ENCODE data around the gene EBF3. TPM values are rescaled to one million over a fixed set of nuclear protein-coding genes. Genes with fewer than 3 reads are reported as not detected.

EBF3 gene
- total RNA-seq, 1 experiment from 2014 or later = 0.64 TPM

GRCh38 chr10:129908406-129908805 lies 55.7 kb downstream of the EBF3 start:
- no peaks in the 10 kb centered on the region for H3K4me1 ChIP-seq (ENCODE audit: control insufficient read depth, insufficient read depth, low read length)
- ChIA-PET CTCF (no interaction called here), POLR2A (no interaction called here)
- no TSS peak for BruUV-seq (replicated peaks)
- H3K36me3 ChIP-seq (ENCODE audit: control insufficient read depth, insufficient read depth, low read length) = no peaks in the 10 kb centered on the region
- intact Hi-C loops (cut with micrococcal nuclease; ENCODE audit: unreplicated experiment) (no loop called here), in situ Hi-C loops (cut with HindIII; ENCODE audit: low pct_unique_long_range_greater_than_20kb, low sequenced_read_pairs) (no loop called here)
- no peak overlapping the region for H3K4me3 ChIP-seq (ENCODE audit: low read depth in 2 of 2, low read length in 2 of 2)
- TF ChIP-seq SIN3A (IDR thresholded peaks at IDR 0.05; ENCODE audit: borderline replicate concordance, insufficient read depth, low read depth, low read length) (no peak), CTCF (IDR thresholded peaks at IDR 0.05) (no peak), REST (IDR thresholded peaks at IDR 0.05; ENCODE audit: insufficient read depth in 1 of 2, low read depth in 2 of 2, low read length in 1 of 2) (no peak)
- ATAC-seq = no peak
- no peak for DNase-seq (ENCODE audit: low read depth, low spot score)
- H3K27me3 ChIP-seq (ENCODE audit: control insufficient read depth, insufficient read depth, low read length) = no peaks in the 10 kb centered on the region; the same call in 1 of the 2 replicates
- H3K9me3 ChIP-seq (ENCODE audit: control insufficient read depth, insufficient read depth, low read depth, low read length) = no peaks in the 10 kb centered on the region
- no peak overlapping the region for H3K27ac ChIP-seq (ENCODE audit: low read length)

GRCh38 chr10:129905553-129905952 lies 58.5 kb downstream of the EBF3 start:
- Histone ChIP-seq H3K9me3 (ENCODE audit: control insufficient read depth, insufficient read depth, low read depth, low read length) (no peaks in the 10 kb centered on the region), H3K27ac (ENCODE audit: low read length) (no peak overlapping the region), H3K36me3 (ENCODE audit: control insufficient read depth, insufficient read depth, low read length) (no peaks in the 10 kb centered on the region), H3K4me1 (ENCODE audit: control insufficient read depth, insufficient read depth, low read length) (no peaks in the 10 kb centered on the region), H3K27me3 (ENCODE audit: control insufficient read depth, insufficient read depth, low read length) (no peaks in the 10 kb centered on the region), H3K4me3 (ENCODE audit: low read depth in 2 of 2, low read length in 2 of 2) (no peak overlapping the region)
- DNase-seq (ENCODE audit: low read depth, low spot score) (no peak), ATAC-seq (no peak)
- TF ChIP-seq POLR2AphosphoS5 (IDR thresholded peaks at IDR 0.05; ENCODE audit: low read depth, low read length) (no peak), REST (IDR thresholded peaks at IDR 0.05; ENCODE audit: insufficient read depth in 1 of 2, low read depth in 2 of 2, low read length in 1 of 2) (no peak), TCF7L2 (IDR thresholded peaks at IDR 0.05; ENCODE audit: low read depth, low read length) (no peak), CTCF (IDR thresholded peaks at IDR 0.05) (no peak), SIN3A (IDR thresholded peaks at IDR 0.05; ENCODE audit: borderline replicate concordance, insufficient read depth, low read depth, low read length) (no peak)
- POLR2A ChIA-PET = no interaction called here
- no TSS peak for BruUV-seq (replicated peaks)
- in situ Hi-C loops (cut with HindIII; ENCODE audit: low pct_unique_long_range_greater_than_20kb, low sequenced_read_pairs) = no loop called here
- CTCF ChIA-PET = no interaction called here
- intact Hi-C loops (cut with micrococcal nuclease; ENCODE audit: unreplicated experiment) = no loop called here
